Endothelial cell of umbilical vein (primary cell): Measurements from ENCODE around the gene GNAO1.

Source experiments
- CTCF ChIP-seq, 2 donors: IDR thresholded peaks; 1 replicate in 1 of 2; 2 replicates in 1 of 2; pipeline ENCODE4 v1.5.1; 2011; ENCODE audit warnings: low read length in 2 of 2, mild to moderate bottlenecking in 2 of 2, moderate library complexity in 2 of 2, control low read depth in 1 of 2, inconsistent platforms in 1 of 2, low read depth in 1 of 2; ENCODE audit not compliant: insufficient read depth in 1 of 2; ENCODE audit errors: extremely low read depth in 1 of 2
- POLR2A ChIP-seq: IDR thresholded peaks from 2 replicates; pipeline ENCODE4 v1.6.1; 2012; ENCODE audit warnings: low read depth, mild to moderate bottlenecking, control low read depth, low read length
- POLR2AphosphoS5 ChIP-seq: IDR thresholded peaks from 2 replicates; pipeline ENCODE4 v1.6.1; 2012; ENCODE audit warnings: low read depth, mild to moderate bottlenecking, control low read depth, low read length, moderate library complexity; ENCODE audit not compliant: insufficient read depth

- no peak for TF ChIP-seq POLR2AphosphoS5
- no peak for TF ChIP-seq CTCF (IDR thresholded peaks at IDR 0.05; ENCODE audit: extremely low read depth in 1 of 2, insufficient read depth in 1 of 2, low read depth in 1 of 2, low read length in 2 of 2)
- TF ChIP-seq POLR2A: no peak
Observed at GRCh38 chr16:56226845-56227525, 35.7 kb downstream of the GNAO1 start.
